HG03135 (cell line): Measurements from ENCODE around the gene ZC3H18.
"Not testable (repeated sequence)": the region's sequence is repeated elsewhere in the genome, so short reads cannot be mapped to it uniquely, and the experiment has no call there.

Experiments
- ATAC-seq: cut with Tn5 transposase; IDR thresholded peaks from one replicate; pipeline ENCODE4 v1.9.1; 2021; ENCODE audit warnings: mild to moderate bottlenecking, moderate library complexity; ENCODE audit not compliant: unreplicated experiment

Gene ZC3H18

DNA sequence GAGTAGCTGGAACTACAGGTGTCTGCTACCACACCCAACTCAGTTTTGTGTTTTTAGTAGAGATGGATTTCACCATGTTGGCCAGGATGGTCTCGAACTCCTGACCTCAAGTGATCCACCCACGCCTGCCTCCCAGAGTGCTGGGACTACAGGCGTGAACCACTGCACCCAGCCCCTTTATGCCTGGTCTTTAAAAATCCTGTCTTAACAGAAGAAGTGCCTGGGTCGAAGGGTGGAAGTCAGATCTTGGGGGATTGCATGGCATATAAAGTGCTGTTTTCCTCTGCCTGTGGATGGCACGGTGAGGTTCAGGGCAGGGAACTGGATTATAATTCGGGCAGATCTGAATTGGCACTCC, 30.3 kb downstream of the ZC3H18 start:
- no peak for ATAC-seq

DNA sequence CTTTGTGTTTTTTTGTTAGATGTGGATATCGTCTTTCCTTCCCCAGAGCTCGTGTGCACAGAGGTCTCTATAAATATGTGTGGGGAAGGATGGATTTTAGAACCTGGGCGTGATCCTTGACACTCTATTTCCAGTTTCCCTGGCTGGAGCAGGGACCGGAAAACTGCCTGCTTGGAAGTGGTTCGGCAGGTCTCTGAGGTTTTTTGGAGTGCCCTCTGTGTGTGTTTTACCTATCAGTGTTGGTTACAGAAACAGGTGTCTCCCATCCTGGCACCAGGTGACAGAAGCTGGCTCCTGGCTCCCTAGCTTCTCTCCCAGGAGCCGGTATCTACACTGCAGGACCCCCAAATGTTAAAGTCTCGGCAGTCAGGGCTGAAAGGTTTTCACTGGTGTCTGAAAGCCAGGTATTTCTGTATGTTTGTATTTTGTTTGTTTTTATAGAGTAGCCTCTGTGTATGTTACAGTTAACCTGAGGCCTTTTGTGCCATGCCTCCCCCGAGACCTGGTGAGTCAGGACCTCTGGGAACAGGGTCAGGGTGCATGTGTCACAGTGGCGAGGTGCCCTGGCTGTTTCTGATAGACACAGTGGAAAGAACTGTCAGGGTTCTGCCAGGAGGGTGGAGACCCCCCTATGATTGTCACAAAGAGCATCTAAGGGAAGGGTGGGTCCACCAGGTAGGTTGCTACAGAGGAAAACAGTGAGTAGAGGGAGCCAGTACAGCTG, 31.3 kb downstream of the ZC3H18 start:
- ATAC-seq = no peak

DNA sequence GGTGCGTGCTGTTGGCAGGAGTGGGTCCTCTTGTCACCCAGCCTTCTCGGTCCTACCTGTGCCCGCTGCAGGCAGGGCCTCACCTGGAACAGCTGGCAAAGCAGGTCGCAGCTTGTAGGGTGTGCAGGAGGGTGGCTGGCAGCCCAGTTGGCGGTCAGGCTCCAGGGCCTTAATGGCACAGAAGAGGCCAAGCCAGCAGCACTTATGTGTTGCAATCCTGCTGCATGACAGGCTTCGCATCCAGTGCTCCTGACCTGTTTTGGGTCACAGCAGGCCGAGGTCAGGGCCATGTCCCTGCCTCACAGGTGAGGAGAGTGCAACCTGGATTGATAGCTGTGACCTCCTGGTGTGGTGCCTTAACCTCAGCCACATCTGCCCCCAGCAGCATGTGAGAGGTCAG, 31.9 kb downstream of the ZC3H18 start:
- ATAC-seq = no peak

DNA sequence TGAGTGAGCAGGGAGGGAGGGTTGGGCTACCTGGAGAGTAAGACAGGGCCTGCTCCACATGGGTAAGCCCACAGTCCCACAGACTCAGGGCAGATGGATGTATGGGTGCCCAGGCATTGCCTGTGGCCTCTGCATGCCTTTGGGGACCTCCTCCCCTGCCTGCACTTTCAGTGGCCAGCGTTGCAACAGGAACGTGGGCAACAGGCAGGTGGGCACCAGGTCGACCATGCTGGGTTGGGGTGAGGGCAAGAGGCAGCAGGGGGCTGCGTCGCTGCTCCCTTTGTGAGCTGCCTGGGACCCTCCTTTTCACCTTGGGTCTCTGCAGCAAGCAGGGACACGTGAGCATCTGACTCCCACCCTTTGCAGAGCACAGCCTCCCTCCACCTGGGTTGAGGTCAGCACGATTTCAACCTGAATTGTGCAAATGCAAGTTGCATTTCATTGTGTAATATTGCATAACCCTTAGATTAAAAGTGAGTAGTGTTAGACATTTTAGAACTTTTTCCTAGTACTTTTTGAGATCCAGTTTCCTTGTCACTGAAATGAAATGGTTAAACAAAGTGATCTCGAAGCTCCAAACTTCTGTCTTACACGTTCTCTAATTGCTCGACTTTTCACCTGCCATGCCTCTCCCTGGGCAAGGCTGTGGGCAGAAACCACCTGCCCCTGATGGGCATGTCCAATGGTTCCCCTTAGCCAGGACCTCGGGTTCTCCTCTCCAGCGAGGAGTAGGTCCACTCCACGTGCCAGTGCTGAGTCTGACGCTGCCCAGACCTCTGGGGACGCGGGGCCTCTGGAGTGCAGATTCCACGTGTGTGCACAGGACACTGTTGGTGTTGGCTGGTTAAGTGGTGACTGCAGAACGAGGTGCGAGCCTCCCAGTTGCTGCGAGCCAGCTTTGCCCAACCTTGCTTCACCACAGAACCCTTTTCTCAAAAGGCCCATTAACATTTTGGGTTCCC, 35.3 kb downstream of the ZC3H18 start:
- no peak for ATAC-seq

DNA sequence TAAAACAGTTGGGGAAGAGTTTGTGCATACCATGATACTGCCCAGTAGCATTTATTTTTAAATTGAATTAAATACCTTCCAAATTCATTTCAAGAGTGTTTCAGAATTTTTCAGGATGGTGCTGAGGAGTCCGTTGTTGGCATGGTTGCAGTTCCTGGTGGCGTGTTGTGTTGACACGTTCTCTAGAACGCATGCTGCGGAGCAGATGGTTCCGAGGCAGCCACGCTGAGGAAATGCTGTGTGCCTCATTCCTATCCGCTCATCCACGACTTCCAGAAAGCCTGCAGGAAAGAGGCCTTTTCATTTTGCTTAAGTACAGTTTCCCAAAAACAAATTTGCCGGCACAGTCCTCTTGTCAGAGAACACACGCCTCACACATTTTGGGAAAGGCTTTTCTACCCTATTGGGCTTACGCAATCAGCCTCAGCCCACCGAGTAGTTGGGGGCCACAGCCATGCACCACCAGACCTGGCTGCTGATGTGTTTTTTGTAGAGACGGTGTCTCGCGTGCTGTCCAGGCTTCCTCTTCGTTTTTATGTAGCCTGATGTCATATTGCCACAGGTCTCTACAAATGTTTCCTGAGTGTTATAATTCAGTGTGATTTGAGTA, 36.0 kb downstream of the ZC3H18 start:
- no peak for ATAC-seq

GRCh38 chr16:88608076-88608475, 37.9 kb downstream of the ZC3H18 start:
- ATAC-seq = no peak

GRCh38 chr16:88609426-88609825, 39.2 kb downstream of the ZC3H18 start:
- ATAC-seq = not testable (repeated sequence)

GRCh38 chr16:88610080-88610479, 39.9 kb downstream of the ZC3H18 start:
- ATAC-seq = no peak

DNA sequence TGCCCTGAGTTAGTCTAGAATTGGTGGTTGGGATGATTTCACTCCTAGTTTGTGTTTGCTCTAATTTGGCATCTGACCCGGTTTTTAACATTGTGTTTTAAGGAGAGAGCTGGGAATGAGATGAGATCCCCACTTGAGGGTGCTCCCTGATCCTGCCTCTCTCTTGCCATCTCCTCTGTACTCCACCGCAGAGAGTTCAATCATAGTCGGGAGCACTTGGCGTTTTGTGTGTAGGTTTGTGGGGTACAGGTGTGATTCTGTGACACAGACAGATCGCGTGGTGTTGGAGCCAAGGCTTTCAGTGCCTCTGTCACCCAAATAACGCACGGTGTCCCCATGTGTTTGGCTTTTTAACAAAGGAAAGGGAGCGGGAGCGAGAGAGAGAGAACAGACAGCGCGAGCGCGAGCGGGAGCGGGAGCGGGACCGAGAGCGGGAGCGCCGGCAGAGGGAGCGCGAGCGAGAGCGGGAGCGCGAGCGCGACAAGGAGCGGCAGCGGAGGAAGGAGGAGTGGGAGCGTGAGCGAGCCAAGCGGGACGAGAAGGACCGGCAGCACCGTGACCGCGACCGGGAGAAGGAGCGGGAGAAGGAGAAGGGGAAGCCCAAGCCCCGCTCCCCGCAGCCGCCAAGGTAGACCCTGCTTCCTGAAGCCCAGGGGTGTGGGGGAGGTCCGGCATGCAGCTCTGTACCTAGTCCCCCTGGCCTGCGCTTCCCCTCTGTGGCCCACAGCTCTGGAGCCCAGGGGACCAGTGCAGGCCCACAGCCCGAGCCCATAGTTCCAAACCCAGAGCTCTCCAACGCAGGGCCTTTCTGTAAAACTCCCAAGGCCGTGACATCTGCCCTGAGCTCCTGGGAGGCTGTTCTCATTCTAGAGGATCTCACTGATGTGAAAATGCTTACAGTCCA, 41.0 kb downstream of the ZC3H18 start:
- no peak for ATAC-seq

DNA sequence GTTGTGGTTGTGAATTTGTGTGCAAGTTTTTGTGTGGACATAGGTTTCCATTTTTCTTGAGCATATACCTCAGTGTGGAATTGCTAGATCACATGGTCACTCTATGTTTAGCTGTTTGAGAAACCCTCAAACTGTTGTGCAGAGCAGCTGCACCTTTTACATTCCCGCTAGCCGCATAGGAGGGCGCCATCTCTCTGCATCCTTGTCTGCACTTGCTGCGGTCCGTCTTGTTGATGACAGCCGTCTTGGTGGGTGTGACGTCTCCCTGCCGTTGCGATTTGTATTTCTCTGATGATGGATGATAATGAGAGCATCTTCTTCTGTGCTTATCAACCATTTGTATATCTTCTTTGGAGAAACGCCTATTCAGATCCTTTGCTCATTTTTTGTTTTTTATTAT, 43.1 kb downstream of the ZC3H18 start:
- no peak for ATAC-seq

DNA sequence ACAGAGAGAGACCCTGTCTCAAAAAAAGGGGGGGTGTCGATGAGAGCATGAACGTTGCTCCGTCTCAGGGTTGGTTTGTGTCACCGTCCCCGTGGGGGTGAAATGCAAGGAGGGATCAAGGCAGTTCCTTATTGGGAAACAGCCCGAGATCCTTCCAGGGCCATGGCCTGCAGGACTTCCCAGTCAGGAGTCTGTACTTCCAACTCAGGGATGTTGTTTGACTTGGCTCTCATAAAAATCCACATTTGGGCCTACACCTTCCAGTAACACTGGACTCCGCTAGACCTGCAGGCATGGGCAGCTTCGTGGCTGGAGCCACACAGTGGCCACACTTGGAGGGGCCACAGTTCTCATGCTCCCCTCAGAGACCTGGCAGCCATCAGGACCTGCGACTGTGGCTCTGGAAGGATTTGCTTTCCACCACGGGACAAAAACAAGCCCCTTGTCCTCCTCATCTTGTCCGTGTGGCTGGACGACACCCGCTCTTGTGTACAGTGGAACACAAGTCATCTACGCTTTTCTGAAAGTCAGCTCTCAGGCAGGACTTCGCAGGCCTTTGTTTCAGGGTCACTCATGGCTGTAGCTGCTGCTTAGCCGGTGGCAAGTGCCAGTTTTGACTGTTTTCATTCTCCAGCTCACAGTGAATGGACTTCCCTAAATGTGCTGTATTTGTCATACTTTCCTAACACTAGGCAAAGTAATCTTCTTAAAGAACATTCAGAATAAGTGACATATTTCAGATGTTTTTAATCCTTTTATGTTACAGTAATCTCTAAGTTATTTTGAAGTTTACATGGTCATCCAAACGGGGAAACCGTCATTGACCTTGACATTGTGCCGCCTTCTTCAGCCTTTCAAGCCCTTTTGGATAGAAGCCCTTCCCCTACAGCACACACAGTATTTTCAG, 44.0 kb downstream of the ZC3H18 start:
- no peak for ATAC-seq

- no peak for ATAC-seq
These were observed 44.8 kb downstream of the ZC3H18 start for GRCh38 chr16:88614818-88615580.

- ATAC-seq = no peak
These were observed 46.1 kb downstream of the ZC3H18 start for GRCh38 chr16:88616320-88616719.

- ATAC-seq = no peak
These were observed 46.5 kb downstream of the ZC3H18 start for GRCh38 chr16:88616736-88617135.

- ATAC-seq = no peak
These were observed 47.2 kb downstream of the ZC3H18 start for GRCh38 chr16:88617268-88618031.

GRCh38 chr16:88618182-88618955, 48.2 kb downstream of the ZC3H18 start:
- no peak for ATAC-seq

DNA sequence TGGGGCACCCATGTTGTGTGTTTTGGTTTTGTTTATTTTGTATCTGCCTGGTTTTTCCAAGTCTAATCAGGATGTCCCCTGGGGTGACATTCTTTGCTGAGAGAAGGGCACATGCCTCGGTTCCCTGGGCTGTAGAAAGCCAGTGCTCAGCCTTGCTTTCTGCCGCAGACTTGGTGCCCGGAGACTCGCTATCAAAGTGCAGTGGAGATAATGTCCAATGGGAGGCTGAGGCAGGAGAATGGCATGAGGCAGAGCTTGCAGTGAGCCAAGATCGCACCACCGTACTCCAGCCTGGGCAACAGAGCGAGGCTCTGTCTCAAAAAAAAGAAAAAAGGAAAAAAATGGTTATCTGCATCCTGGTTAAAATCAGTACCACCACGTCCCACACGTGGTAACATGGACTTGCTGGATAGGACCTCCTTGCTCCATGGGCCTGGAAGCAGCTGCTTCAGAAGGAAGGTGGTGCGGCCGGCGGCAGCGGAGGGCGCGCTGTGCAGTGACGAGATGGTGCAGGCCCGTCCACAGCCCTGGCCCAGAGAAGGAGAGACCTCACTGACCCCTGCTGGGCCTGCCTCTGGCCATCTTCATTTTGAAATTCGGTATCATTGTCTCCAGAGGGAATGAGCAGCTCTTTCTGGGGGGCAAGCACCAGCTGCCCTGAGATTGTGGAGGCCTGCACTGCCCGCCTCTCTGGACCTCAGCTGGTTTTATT, 48.9 kb downstream of the ZC3H18 start:
- ATAC-seq = no peak
